Fibroblast of mammary gland (primary cell): Measurements from ENCODE around the gene CREG1.
A peak's percentile ranks its signal among the peaks of the same experiment; 100 is the strongest.
"Not testable (repeated sequence)": the region's sequence is repeated elsewhere in the genome, so short reads cannot be mapped to it uniquely, and the experiment has no call there.

Experiments used
- DNase-seq: peaks from one replicate; pipeline ENCODE4 v3.0.0-alpha.2; 2010; ENCODE audit warnings: low read depth
- H3K4me3 ChIP-seq: 2 replicates; pipeline ENCODE4 v1.5.1; 2011; ENCODE audit warnings: low read depth, mild to moderate bottlenecking, low read length, moderate library complexity; ENCODE audit not compliant: control insufficient read depth
- TF ChIP-seq, protein P1 (sequence below): conservative IDR thresholded peaks from 2 replicates; pipeline ENCODE4 v1.5.1; 2011; ENCODE audit warnings: low read depth, low read length, inconsistent platforms; ENCODE audit not compliant: control insufficient read depth, insufficient read depth

The CREG1 gene

DNA sequence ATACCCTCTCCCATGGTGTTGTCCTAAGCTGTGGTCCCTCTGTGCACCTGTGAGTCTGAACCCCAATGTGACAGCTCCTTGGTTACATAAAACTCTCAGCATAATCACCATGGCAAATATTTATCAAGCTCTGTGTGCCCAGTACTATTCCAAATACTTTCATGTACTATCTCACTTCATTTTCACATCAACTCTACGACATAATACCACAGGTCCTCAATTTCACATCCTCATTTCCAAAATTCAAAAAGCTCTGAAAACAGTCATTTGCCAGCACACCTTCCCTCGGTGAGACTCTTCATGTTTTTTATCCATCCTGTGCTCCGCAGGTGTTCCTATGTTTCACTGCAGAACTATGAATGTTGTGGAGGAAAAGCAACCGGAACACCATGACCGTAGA lies 12.4 kb upstream of the CREG1 start:
- no peak overlapping the region for H3K4me3 ChIP-seq
- TF ChIP-seq, protein P1, sequence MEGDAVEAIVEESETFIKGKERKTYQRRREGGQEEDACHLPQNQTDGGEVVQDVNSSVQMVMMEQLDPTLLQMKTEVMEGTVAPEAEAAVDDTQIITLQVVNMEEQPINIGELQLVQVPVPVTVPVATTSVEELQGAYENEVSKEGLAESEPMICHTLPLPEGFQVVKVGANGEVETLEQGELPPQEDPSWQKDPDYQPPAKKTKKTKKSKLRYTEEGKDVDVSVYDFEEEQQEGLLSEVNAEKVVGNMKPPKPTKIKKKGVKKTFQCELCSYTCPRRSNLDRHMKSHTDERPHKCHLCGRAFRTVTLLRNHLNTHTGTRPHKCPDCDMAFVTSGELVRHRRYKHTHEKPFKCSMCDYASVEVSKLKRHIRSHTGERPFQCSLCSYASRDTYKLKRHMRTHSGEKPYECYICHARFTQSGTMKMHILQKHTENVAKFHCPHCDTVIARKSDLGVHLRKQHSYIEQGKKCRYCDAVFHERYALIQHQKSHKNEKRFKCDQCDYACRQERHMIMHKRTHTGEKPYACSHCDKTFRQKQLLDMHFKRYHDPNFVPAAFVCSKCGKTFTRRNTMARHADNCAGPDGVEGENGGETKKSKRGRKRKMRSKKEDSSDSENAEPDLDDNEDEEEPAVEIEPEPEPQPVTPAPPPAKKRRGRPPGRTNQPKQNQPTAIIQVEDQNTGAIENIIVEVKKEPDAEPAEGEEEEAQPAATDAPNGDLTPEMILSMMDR = no peak
- DNase-seq = no peak

DNA sequence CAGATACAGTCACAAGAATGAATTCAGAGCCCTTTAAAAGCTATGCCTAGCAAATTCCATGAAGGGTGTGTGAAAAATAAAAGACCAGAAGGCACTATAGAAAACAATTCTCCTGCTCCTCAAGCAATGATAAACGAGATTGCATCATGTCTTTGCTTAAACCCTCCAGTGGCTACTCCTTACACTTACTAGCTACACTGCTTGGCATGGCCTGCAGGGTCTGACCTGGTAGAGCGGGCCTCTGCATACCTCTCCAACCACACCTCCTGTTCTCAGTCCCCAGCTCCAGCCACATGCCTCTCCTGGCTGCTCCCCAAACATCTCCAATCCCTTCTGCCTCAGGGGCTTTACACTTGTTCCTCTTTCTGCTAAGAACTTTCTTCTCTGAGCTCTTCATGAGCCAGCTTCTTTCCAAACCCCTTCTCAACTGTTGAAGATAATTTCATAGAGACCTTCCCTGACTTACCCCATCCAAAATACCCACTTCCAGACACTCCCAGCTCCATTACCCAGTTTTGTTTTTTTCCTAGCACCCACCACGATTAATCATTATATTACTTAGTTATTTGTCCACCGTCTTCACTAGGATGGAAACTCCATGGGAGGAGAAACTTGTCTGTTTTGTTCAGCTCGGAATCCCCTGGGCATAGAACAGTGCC lies 11.2 kb upstream of the CREG1 start:
- no peak overlapping the region for H3K4me3 ChIP-seq
- TF ChIP-seq, protein P1 = no peak
- DNase-seq = no peak

DNA sequence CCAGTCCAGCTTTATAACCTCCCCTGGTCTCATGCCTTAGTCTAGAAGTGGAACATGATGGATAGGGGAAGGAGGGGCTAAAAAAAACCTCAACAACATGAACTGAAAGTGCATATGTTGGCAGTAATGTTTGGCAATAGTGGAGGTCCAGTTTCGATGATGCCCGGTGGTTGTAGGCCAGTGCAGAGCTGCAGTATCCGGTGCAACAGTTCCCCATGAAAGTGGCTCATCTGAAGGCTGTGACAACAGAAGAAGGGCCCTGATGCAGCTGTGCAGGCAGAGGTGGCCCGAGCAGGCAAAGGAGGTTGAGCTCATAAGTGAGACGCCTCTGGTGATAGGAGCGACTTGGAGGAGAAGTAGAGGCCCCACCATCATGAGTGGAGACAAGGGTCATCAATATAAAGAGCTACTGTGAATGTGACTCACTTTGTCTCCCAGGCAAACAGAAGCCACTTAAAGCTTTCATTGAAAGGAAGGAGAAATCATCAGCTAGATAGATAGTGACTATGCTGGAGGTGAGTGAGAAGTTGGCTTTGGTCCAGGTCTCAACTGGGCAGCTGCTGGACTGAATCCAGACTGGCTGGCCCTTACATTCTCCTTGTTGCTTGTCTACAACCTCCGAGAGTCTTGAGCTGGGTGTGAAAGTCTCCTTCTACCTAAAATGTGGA lies 10.2 kb upstream of the CREG1 start:
- TF ChIP-seq, protein P1 = no peak
- no peak overlapping the region for H3K4me3 ChIP-seq
- DNase-seq = no peak

DNA sequence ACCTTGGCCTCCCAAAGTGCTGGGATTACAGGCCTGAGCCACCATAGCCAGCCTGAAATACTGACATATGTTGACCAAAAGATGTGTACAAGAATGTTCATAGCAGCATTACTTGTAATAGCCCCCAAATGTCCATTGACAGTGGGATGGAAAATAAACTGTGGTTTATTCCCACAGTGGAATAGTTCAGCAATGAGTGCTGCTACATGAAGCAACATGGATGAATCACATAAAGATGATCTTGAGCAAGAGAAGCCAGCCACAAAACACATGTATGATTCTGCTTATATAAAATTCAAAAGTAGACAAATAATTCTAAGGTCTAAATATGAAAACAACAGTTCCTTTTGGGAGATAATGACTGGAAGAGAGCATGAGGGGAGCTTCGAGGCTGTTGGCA lies 9.1 kb upstream of the CREG1 start:
- H3K4me3 ChIP-seq = no peak overlapping the region
- DNase-seq = peak; percentile 78
- TF ChIP-seq, protein P1 = no peak

DNA sequence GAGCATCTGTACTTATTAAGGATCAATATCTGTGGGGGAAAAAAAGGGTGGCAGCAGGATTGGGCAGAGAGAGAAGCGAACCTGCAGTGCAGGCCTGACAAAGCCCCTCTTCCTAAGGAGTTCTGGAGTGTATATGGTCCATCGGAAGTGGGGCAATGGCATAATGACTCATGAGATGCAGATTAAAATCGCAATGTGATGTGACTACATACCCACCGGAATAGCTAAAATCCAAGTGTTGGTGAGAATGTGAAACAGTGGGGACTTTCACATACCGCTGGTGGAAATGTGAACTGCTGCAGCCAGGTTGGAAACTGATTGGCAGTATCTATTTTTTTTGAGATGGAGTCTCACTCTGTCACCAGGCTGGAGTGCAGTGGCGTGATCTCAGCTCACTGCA lies 8.2 kb upstream of the CREG1 start:
- no peak overlapping the region for H3K4me3 ChIP-seq
- DNase-seq = no peak
- TF ChIP-seq, protein P1 = no peak

DNA sequence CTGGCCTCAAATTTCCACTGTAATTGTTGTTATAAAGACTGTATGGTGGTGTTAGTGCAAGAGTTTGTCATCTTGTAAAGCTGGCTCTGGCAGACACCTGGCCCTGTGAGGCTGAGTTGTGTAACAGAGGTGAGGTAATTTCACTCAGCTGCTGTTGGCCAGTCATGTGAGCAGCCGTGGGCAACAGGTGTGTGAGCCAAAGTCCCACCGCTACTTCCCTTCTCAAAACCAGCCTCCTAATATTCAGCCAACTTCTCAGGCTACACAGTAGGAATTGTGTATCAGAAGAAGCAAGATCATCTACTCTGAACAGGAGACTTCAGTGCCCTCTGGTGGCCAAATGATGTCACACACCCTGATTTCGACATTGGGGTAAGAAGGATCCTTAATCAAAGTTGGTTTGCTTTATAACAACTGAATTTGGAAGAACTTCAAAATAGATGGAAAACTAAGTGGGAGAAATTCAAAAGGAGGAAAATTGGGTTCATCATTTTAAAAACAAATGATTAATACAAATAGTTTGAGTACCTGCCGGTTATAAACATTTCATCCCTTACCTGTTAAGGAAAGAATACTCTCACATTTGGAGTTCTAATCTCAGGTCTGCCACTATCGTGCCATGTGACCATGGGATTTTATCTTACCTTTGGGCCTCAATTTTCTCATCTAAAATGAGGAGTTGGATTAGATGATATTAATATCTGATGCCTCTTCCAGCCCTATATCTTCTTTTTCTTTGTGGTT lies 2.6 kb upstream of the CREG1 start:
- peak; percentile 81 for DNase-seq
- H3K4me3 ChIP-seq = no peak overlapping the region
- TF ChIP-seq, protein P1 = peak; percentile 90

DNA sequence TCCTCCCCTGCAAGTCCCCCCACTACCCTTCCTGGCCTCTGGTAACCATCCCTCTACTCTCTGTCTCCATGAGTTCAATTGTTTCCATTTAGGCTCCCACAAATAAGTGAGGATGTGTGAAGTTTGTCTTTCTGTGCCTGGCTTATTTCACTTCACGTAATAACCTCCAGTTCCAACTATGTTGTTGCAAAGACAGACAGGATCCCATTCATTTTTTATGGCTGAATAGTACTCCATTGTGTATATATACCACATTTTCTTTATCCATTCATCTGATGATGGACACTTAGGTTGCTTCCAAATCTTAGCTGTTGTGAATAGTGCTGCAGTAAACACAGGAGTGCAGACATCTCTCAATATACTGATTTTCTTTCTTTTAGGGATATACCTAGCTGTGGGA lies 1.5 kb upstream of the CREG1 start:
- not testable (repeated sequence) for DNase-seq, H3K4me3 ChIP-seq
